Parathyroid adenoma (tissue), 2 donors: Measurements from ENCODE around the gene GREB1L.

Source experiments
- H2AFZ ChIP-seq: fragments of 300-600 bp; sonication (generic); one replicate; pipeline ENCODE4 v1.7.0; 2017; ENCODE audit warnings: antibody characterized with exemption, mild to moderate bottlenecking
- H3K27ac ChIP-seq: fragments of 300-600 bp; sonication (generic); one replicate; pipeline ENCODE4 v1.7.0; 2017
- H3K27me3 ChIP-seq: fragments of 300-600 bp; sonication (generic); one replicate; pipeline ENCODE4 v1.7.0; 2017; ENCODE audit warnings: low read length; ENCODE audit not compliant: control insufficient read depth, insufficient read depth
- H3K36me3 ChIP-seq: fragments of 300-600 bp; sonication (generic); one replicate; pipeline ENCODE4 v1.7.0; 2017; ENCODE audit warnings: low read length; ENCODE audit not compliant: control insufficient read depth, insufficient read depth
- H3K4me1 ChIP-seq: fragments of 300-600 bp; sonication (generic); one replicate; pipeline ENCODE4 v1.7.0; 2017; ENCODE audit warnings: control low read depth
- H3K4me2 ChIP-seq: fragments of 300-600 bp; sonication (generic); one replicate; pipeline ENCODE4 v1.7.0; 2017; ENCODE audit warnings: low read length
- H3K4me3 ChIP-seq: fragments of 300-600 bp; sonication (generic); one replicate; pipeline ENCODE4 v1.7.0; 2017; ENCODE audit warnings: low read depth, low read length
- H3K79me2 ChIP-seq: fragments of 300-600 bp; sonication (generic); one replicate; pipeline ENCODE4 v1.7.0; 2017; ENCODE audit warnings: control low read depth
- H3K9ac ChIP-seq: fragments of 300-600 bp; sonication (generic); one replicate; pipeline ENCODE4 v1.7.0; 2017; ENCODE audit warnings: mild to moderate bottlenecking
- H3K9me3 ChIP-seq: fragments of 300-600 bp; sonication (generic); one replicate; pipeline ENCODE4 v1.7.0; 2017; ENCODE audit warnings: low read length; ENCODE audit not compliant: control insufficient read depth
- TF ChIP-seq, protein P1 (sequence below): fragments of 300-600 bp; sonication (generic); IDR thresholded peaks from one replicate; pipeline ENCODE4 v1.7.0; 2017; ENCODE audit warnings: antibody characterized with exemption, mild to moderate bottlenecking
- donor health status: primary hyperparathyroidism.

GREB1L gene

DNA sequence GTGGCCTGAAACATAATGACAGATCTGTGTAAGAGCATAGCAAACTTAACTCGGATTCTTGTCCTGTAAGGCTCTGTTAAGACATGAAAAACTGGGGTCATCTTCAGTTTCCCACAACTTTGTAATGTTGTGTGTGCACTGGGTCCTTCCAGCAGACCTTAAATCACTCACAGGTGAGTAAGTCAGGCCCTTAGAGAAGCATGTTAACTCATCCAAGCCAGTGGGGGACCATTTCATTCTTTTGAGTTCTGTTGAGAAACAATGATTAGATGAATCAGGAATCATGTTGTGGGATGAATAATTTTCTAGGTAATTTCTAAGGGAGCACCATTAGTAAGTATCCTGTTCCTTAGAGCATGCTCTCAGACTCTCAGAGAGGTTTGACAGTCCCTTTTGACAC, 191.4 kb downstream of the GREB1L start:
- Histone ChIP-seq H3K27me3 (no peaks in the 10 kb centered on the region), H3K9ac (no peak overlapping the region), H3K27ac (no peak overlapping the region), H3K79me2 (no peaks in the 10 kb centered on the region), H3K4me3 (no peak overlapping the region), H3K9me3 (no peaks in the 10 kb centered on the region), H2AFZ (no peak overlapping the region), H3K4me2 (no peak overlapping the region), H3K36me3 (no peaks in the 10 kb centered on the region), H3K4me1 (no peaks in the 10 kb centered on the region)
- TF ChIP-seq, protein P1, sequence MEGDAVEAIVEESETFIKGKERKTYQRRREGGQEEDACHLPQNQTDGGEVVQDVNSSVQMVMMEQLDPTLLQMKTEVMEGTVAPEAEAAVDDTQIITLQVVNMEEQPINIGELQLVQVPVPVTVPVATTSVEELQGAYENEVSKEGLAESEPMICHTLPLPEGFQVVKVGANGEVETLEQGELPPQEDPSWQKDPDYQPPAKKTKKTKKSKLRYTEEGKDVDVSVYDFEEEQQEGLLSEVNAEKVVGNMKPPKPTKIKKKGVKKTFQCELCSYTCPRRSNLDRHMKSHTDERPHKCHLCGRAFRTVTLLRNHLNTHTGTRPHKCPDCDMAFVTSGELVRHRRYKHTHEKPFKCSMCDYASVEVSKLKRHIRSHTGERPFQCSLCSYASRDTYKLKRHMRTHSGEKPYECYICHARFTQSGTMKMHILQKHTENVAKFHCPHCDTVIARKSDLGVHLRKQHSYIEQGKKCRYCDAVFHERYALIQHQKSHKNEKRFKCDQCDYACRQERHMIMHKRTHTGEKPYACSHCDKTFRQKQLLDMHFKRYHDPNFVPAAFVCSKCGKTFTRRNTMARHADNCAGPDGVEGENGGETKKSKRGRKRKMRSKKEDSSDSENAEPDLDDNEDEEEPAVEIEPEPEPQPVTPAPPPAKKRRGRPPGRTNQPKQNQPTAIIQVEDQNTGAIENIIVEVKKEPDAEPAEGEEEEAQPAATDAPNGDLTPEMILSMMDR: no peak

DNA sequence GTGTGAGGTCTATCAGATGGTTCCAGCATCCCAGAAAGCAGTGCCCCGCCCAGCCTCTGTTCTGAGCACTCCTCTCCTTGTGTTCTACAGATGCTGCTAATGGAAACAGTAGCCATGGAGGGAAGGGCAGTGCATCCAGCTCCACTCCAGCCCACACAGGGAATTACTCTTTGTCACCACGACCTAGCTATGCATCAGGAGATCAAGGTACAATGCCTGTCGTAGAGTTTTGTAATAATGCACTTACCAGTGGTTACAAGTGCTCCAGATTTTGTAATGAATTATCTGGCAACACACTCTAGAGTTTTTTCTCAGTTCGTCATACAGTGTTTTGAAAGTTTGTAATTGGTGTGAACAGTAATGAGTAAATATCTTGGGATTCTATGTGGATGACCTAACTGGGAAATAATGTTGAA, 197.4 kb downstream of the GREB1L start:
- no peaks in the 10 kb centered on the region for H3K9me3 ChIP-seq
- H3K4me2 ChIP-seq: no peak overlapping the region
- no peak overlapping the region for H3K27ac ChIP-seq
- H3K4me3 ChIP-seq: no peak overlapping the region
- H2AFZ ChIP-seq: no peak overlapping the region
- no peaks in the 10 kb centered on the region for H3K27me3 ChIP-seq
- no peak overlapping the region for H3K9ac ChIP-seq
- H3K36me3 ChIP-seq: no peaks in the 10 kb centered on the region
- no peaks in the 10 kb centered on the region for H3K4me1 ChIP-seq
- no peaks in the 10 kb centered on the region for H3K79me2 ChIP-seq
- TF ChIP-seq, protein P1: no peak

DNA sequence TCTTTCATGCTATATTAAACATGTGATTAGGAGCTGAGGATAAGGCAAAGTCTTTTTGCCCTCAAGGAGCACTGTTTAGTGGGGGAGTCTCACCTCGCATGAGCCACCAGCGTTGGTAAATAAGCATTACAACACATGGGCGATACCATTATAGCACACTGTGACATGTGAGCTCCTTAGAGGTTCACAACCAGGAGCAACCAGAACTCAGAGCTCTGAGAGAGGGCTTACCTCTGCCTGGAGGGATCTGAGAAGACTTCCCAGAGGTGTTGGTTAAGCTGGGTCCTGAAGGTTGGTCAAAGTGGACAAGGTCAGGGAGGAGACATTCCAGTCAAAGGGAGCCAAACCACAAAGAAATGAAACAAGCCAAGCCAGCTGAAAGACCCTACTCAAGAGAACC, 199.6 kb downstream of the GREB1L start:
- Histone ChIP-seq H3K4me2 (no peak overlapping the region), H3K4me1 (no peaks in the 10 kb centered on the region), H3K36me3 (no peaks in the 10 kb centered on the region), H3K9me3 (no peaks in the 10 kb centered on the region), H2AFZ (no peak overlapping the region), H3K79me2 (no peaks in the 10 kb centered on the region), H3K27me3 (no peaks in the 10 kb centered on the region), H3K4me3 (no peak overlapping the region), H3K9ac (no peak overlapping the region), H3K27ac (no peak overlapping the region)
- TF ChIP-seq, protein P1: no peak

DNA sequence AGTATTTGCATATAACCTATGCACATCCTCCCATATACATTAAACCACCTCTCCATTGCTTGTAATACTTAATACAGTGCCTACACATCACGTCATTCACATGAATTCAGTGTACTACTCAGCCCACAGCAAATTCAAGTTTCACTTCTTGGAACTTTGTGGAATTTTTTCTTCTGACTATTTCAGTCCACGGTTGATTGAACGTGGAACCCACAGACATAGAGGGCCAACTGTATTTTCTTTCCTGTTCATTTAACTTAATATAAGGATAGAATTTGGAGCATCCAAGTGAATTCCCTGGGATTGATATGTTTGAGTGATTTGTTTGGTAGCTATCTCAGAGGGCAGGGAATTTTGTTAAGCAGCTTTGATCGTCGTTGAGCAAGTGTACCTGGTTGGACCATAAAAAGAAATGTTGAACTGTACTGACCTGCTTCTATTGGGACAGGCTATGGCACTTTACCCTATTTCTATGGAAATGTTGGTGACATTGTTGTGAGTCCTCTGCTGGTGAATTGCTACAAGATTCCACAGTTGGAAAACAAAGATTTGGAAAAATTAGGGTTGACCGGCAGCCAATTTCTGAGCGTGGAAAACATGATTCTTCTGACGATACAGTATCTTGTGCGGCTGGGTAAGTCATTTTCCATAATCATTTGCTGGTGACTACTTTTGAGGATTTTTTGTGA, 201.9 kb downstream of the GREB1L start:
- TF ChIP-seq, protein P1: no peak
- no peaks in the 10 kb centered on the region for H3K4me1 ChIP-seq
- no peak overlapping the region for H3K4me2 ChIP-seq
- no peak overlapping the region for H3K27ac ChIP-seq
- no peaks in the 10 kb centered on the region for H3K79me2 ChIP-seq
- H3K27me3 ChIP-seq: no peaks in the 10 kb centered on the region
- H3K36me3 ChIP-seq: no peaks in the 10 kb centered on the region
- H2AFZ ChIP-seq: no peak overlapping the region
- H3K4me3 ChIP-seq: no peak overlapping the region
- no peaks in the 10 kb centered on the region for H3K9me3 ChIP-seq
- no peak overlapping the region for H3K9ac ChIP-seq
